Jurkat, Clone E6-1 (cell line): Measurements from ENCODE around the gene HACD4.
A peak's percentile ranks its signal among the peaks of the same experiment; 100 is the strongest.

ENCODE experiments used
- DNase-seq: peaks from one replicate; pipeline ENCODE4 v3.0.0-alpha.2; 2011; ENCODE audit warnings: low read depth, low spot score
- H3K4me3 ChIP-seq: 2 replicates; pipeline ENCODE4 v1.5.1; 2011; ENCODE audit warnings: mild to moderate bottlenecking, low read length, control low read depth, moderate library complexity

HACD4 gene

DNA sequence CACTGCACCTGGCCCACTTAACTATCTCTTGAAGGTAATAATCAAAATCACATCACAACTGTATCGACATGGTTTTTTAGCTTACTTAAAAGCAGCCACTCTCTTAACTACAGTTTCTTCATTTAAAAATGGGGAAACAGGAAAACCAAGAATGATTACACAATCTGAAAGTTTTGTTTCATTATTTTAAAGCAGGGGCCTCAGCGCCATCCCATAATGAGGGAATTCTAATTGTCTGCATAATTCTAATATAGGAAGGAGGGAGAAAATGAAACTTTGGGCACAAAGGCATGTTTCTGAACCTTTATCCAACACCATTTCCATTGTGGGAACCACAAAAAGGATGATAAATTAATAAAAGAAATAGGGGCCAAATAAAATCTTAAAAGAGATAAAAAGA lies 7.6 kb downstream of the HACD4 start:
- DNase-seq, result no peak
- H3K4me3 ChIP-seq, result no peak overlapping the region

- H3K4me3 ChIP-seq, result no peak overlapping the region
- no peak for DNase-seq
Measured at GRCh38 chr9:21018177-21018576, 13.3 kb downstream of the HACD4 start.

DNA sequence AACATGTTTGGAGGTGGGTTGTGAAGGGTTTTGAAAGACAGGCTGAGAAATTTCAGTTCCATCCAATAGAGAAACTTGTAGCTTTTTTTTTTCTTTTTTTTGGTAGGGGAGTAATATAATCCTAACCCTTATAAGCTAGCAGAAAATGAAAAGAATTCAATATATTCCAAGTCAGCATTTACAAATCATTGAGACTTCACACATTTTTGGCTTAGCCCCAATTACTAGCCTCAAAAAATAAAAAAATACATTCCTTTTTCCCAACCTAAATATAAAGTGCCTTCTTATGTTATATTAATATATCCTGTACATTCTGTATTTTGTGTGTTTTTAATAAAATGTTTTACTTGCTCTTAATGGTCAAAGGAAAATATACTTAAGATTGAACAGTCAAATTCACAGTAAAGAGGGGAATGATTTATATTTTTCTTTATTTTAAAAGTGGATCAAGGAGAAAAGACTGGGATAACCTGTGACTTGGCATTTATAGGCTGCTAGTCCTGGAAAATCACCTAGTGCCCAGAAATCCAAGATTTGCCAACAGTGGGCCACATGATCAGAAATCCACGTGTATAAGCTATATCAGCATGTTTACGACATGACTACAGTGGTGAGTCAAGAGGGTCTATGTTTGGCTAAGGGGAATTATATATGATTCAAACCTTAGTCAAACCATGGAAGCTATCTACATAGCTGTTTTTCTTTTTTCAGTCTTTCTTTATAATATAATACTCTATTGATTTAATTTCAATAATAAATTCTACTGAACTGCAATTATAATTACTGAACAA lies 14.5 kb downstream of the HACD4 start:
- DNase-seq, result no peak
- H3K4me3 ChIP-seq, result no peak overlapping the region

DNA sequence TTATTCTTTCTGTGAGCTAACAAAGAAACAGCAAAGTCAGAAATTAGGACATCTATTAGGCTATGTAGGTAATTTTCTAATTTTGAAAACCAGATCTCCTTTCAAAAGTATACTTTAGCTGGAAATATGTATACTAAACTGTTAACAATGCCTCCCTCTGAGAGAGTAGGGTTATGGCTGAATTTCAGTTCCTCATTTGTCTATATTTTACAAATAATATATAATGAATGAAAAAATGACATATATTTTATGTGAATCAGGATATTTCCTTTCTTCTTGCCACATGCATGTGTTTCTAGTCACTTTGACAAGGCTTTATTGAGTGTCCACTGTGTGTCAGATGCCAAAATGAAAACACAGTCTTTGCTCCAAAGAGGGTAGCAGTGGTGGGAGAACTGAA lies 15.4 kb downstream of the HACD4 start:
- DNase-seq, result no peak
- no peak overlapping the region for H3K4me3 ChIP-seq

- no peak for DNase-seq
Measured at GRCh38 chr9:21015129-21015815, 16.2 kb downstream of the HACD4 start.

DNA sequence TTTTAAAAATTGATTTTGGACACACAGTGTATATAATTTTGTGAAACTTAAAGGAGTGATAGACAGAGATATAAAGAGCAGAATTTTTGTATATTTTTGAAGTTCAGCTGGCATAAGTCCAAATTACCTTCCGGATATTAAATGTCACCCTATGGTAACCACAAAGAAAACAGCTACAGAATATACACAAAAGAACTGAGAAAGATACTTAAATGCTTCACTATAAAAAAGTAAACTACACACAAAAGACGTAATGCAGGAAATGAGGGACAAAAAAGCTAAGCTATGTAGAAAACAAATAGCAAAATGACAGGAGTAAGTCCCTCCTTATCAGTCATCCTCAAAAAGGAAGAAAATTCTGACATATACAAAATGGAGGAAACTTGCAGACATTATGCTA lies 29.4 kb downstream of the HACD4 start:
- peak; percentile 37 for DNase-seq
- H3K4me3 ChIP-seq, result no peak overlapping the region

More at GRCh38 chr9:21015129-21015815, 16.2 kb downstream of the HACD4 start:
- H3K4me3 ChIP-seq, result no peak overlapping the region

DNA sequence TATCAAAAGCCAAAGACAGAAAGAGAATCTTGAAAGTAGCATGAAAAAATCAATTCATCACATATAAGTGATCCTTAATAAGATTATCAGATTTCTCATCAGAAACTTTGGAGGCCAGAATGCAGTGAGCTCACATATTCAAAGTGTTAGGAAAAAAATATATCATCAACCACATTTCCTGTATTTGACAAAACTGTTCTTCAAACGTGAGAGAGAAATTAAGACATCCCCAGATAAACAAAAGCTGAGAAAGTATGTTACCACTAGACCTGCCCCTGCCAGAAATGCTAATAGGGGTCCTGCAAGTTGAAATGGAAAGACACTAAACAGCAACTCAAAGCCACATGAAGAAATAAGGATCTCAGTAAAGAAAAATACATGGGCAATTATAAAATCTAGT lies 29.9 kb downstream of the HACD4 start:
- peak; percentile 41 for DNase-seq
- H3K4me3 ChIP-seq, result no peak overlapping the region

GRCh38 chr9:20997503-20998076 lies 33.9 kb downstream of the HACD4 start:
- DNase-seq, result no peak
- no peak overlapping the region for H3K4me3 ChIP-seq

DNA sequence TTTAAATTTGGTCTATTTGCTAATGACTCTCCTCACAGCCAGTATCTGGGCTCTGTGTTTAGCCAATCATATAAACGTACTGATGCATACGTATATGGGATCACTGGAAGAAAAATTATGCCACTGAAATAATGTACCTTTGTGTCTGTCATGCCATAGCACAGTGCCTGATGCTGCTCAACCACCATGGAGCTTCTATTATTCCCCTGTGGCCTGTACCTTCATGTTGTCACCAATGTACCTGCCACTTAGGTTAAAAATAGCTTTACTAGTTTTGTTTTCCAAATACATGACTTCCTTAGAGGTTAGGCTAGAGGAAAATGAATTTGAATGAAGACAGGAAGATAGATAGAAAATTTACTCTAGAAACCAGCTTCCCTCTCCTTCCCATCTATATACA lies 34.6 kb downstream of the HACD4 start:
- H3K4me3 ChIP-seq, result no peak overlapping the region
- DNase-seq, result no peak

GRCh38 chr9:20995616-20996015 lies 35.8 kb downstream of the HACD4 start:
- DNase-seq, result no peak
- no peak overlapping the region for H3K4me3 ChIP-seq

GRCh38 chr9:20994486-20994885 lies 37.0 kb downstream of the HACD4 start:
- H3K4me3 ChIP-seq, result no peak overlapping the region
- no peak for DNase-seq

DNA sequence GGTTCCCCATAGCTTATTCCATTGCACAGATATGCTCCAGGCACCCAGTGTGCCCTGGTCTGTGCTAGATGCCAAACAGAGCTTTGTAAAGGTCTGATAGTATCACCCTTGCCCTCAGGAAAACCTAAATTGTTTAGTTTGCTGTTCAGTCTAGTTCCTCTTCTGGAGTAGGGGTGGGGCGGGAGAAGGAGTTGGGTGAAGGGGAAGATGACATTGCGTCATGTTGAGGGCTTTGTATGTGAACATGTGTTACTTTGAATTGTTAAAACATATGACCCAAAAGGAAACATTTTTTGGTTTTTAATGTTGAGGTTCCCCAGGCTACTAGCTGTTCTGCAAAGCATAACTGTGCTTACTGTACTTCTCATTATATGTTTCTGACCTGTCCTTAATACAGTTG lies 40.6 kb downstream of the HACD4 start:
- no peak overlapping the region for H3K4me3 ChIP-seq
- no peak for DNase-seq

DNA sequence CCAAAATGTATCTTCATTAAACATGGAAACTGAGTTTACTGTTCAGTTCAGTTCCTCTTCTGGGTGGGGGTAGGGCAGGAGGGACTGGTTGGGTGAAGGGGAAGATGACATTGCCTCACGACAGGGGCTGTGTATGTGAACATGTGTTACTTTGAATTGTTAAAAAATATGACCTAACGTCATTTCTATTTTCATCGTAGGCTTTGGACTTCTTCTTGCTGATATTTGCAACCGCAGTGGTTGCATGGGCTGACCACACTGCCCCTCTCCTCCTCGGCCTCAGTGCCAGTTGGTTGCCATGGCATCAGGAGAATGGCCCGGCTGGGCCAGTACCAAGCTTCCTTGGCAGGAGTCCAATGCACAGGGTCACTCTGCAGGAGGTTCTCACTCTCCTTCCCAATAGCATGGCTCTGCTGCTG lies 41.5 kb downstream of the HACD4 start:
- DNase-seq, result no peak
- no peak overlapping the region for H3K4me3 ChIP-seq

GRCh38 chr9:20988671-20989315 lies 42.6 kb downstream of the HACD4 start:
- H3K4me3 ChIP-seq, result no peak overlapping the region
- no peak for DNase-seq

GRCh38 chr9:20988061-20988460 lies 43.4 kb downstream of the HACD4 start:
- H3K4me3 ChIP-seq, result no peak overlapping the region
- no peak for DNase-seq

DNA sequence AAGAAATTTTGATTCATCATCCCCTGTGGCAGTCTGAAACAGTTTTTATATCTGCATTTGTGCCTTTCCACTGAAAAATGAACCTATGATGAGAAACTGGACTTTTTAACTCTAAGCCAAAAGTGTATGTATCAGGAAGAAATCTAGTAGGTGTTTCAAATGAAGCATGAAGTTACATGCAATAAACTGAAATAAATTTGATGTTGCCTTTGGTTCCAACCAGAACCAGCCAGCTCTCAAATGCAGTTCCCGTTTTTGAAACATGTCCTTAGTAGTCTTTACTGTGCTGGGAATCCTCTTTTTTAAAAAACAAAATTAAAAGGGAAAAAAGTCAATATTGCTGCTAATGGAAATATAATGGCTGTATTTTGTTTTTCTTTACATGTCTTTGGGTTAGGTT lies 43.9 kb downstream of the HACD4 start:
- no peak overlapping the region for H3K4me3 ChIP-seq
- no peak for DNase-seq

GRCh38 chr9:20985851-20986600 lies 45.4 kb downstream of the HACD4 start:
- no peak overlapping the region for H3K4me3 ChIP-seq

GRCh38 chr9:20984506-20984905 lies 46.9 kb downstream of the HACD4 start:
- H3K4me3 ChIP-seq, result no peak overlapping the region
- DNase-seq, result no peak

More at GRCh38 chr9:20985851-20986600, 45.4 kb downstream of the HACD4 start:
- no peak for DNase-seq

DNA sequence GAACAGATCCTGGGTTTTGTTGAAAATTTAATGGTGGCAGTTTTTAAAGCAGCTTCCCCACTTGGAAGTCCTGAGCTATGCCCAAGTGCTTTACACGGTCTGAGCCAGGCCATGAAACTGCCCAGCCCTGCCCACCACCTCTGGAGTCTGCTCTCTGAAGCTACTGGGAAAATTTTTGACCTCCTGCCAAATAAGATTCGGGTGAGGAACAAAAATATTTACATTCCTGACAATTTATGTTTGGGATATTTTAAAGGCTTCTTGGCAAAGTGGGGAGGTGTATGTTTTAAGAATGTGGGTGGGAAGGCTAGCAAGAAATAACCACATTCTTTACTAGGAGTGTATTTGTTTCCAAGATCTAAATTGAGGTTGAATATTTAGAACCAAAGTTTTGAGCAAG lies 50.0 kb downstream of the HACD4 start:
- no peak for DNase-seq
- no peak overlapping the region for H3K4me3 ChIP-seq
